GM21367 (cell line): ENCODE measurements around the gene SPINK2.

Source experiments
- ATAC-seq: cut with Tn5 transposase; IDR thresholded peaks from one replicate; pipeline ENCODE4 v1.9.1; 2021; ENCODE audit not compliant: unreplicated experiment

SPINK2 gene, protein sequence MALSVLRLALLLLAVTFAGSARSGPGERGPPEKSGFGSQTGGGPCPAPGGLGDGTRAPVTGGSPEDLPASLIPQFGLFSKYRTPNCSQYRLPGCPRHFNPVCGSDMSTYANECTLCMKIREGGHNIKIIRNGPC

DNA sequence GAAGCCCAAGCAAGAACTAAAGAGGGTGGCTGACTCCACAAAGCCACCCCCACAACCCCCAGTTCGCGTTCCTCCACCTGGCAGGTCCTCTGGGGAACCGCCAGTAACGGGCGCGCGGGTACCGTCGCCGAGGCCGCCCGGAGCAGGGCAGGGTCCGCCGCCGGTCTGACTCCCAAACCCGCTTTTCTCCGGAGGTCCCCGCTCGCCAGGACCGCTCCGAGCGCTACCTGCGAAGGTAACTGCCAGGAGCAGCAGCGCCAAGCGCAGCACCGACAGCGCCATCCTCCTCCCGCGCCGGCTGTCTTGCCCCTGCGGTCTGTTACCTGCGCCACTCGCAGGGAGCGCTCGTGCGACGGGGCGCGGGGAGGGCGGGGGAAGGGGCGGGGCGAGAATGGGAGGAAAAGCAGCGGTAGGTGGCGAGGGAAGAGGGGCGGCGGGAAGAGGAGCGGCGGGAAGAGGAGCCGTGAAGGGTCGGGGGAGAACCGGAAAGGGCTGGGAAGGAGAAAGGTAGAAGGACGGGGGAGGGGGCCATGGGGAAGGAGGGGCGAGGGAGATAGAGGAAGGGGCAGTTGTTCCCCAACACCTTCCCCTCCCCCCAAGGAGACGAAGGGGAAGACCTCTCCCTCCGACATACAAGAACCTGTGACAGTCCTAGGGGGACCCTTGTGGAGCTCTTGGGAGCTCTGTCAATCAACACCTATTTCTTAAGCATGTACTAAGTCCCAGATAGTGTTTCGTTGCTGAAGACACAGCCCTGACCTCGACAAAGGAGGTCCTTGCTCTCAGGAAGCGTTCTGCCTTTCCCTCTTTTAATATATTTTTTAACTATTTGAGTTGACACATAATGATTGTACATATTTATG, at the start of gene SPINK2:
SPINK2 (minus strand) TSS at position 321 of the 863 bp plus-strand sequence; CDS start at position 282, 39 bp downstream.
- ATAC-seq = peak; percentile 32

DNA sequence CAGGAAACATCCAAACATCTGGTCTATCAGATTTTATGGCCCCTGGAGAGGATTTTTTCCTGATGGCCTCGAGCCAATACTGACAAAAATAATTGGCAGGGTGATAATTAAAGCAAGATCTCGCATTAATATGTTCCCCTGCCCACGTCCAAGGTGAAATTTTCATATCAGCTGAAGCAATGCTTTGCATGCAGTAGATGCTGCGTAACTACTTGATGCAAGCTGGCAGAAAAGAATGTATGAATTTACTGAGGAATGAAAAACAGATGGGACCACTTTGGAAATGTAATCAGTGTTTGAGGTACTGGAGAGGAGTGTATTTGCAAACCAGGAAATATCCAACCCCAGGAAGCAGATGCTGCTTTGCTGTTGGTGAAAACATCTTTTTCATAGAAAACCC, 49.4 kb upstream of the SPINK2 start:
- ATAC-seq = no peak

DNA sequence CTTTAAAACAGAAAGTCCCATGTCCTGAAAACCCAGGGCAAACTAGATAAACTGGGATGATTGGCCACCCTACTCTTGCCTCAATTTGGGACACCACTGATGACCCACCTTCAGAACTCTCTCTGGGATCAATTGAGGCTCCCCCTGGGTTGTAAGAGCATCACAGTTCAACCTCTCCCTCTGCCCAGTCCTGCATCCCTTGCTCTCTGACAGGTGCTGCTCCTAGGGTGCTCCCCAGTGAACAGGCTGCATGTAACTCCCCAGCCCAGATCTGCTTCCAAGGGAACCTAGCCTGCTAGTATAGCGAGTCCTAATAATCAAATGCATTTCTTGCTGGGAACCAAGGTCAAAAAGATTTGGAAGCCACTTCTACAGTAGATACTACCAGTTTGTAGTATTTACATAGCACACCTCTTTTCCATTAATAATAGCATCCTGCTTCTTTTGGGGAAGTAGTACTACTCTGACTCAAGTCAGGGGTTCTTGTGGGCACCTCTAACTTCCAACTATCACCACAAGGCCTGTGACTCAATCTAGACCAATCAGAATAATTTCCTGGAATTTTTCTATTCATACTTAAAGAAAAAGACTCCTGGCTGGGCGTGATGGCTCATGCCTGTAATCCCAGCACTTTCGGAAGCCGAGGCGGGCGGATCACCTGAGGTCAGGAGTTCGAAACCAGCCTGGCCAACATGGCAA, 42.1 kb upstream of the SPINK2 start:
- ATAC-seq = peak; percentile 55

DNA sequence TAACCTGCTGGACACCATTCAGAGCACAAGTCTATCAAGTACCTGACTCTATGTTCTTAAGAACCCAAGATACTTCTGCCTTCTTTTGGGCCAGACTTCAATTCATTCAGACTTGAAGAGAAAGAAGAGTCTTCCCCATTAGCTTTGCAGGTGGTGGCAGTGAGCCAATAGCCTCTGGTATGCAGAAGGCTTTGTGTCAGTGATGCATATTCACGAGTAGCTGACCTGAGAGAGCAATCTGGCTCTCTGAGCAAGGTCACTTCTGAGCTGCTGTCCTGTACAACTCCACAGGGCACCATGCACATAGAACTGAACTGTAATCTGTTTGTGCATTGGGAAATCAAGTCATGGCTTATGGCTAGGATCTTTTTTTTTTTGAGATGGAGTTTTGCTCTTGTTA, 39.9 kb upstream of the SPINK2 start:
- no peak for ATAC-seq

DNA sequence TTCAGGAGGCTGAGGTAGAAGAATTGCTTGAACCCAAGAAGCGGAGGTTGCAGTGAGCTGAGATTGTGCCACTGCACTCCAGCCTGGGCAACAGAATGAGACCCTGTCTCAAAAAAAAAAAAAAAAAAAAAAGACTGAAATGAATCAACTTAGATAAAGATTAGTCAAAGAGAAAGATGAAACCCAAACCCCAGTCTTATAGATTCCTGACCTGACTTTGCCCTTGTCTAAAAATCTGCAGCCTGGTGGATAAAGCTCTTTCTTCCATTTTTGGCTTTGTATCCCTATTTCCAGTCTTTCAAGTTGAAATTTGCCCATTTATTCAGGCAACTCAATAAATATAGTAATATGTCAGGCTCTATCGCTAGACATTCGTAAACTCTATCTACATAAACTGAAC, 39.3 kb upstream of the SPINK2 start:
- no peak for ATAC-seq

DNA sequence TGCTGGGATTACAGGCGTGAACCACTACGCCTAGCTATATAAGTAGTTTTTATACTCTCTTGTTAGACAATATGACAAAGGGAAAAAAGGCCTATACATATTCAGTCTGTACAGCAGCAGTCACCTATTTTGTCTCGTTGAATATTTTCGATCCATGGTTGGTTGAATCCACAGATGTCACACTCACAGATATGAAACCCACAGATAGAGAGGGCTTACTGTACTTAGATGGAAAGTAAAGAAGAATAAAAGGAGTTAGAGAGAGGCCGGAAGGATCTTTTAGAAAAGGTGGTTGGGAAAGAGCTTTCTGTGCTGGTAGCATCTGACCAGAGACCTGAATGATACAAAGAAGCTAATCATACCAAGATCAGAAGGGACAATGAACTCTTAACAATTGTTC, 38.3 kb upstream of the SPINK2 start:
- ATAC-seq = no peak

DNA sequence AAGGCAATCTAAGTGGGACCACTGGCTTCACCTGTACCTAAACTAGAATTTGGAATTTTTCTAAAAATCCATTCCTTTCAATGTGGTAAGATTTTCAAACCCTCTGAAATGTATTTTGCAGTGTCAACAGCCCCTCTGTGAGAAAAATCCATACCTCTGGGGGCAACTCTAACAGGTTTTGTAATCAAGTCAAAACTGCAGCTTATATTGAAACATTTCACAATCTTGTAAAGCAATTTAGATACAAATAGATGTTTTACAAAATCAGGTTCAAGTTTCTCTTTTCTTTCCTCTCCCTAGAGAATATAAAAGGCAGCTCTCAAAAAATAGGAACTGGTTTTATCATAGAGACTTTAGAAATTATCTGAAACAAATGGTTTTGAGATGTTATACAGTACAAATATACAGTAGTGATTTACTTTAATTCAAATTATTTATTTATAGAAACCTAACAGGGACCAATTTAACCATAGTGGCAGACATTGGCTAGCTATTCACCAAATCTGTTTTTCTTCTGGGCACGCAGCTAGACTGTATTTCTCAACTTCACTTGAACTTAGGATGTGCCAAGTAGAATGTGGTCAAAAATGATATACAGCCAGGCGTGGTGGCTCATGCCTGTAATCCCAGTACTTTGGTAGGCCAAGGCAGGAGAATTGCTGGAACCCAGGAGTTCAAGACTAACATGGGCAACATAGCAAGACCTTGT, 36.3 kb upstream of the SPINK2 start:
- no peak for ATAC-seq

DNA sequence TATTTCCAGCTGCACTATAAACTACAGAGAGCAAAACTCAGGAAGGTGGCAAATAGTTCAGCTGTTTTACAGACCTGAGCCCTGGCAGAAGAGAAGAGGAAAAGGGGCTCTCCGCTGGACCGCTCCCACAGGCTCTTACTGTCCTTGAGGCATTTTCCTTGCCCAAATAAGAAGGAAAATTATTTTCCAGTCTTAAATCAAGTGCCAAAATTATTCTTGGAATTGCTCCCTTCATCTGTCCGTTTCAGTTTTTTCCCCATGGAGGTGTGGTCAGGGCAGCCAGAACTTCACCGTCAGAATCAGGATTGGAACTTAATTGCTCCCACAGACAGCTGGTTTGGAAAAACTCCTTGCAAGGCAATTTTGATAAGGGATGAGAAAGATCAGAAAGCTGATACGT, 35.2 kb upstream of the SPINK2 start:
- no peak for ATAC-seq

DNA sequence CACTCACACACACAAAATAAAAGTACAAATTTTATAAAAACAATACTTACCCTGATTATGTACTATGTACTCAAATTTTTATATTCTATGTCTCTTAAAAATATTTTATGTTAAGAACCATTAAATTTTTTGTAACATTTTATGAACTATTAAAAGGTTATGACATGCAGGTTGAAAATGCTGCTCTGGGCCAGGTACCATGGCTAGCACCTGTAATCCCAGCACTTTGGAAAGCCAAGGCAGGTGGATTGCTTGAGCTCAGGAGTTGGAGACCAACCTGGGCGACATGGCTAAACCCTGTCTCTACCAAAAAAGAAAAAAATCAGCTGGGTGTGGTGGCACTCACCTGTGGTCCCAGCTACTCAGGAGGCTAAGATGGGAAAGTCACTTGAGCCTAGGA, 29.4 kb upstream of the SPINK2 start:
- ATAC-seq = no peak

DNA sequence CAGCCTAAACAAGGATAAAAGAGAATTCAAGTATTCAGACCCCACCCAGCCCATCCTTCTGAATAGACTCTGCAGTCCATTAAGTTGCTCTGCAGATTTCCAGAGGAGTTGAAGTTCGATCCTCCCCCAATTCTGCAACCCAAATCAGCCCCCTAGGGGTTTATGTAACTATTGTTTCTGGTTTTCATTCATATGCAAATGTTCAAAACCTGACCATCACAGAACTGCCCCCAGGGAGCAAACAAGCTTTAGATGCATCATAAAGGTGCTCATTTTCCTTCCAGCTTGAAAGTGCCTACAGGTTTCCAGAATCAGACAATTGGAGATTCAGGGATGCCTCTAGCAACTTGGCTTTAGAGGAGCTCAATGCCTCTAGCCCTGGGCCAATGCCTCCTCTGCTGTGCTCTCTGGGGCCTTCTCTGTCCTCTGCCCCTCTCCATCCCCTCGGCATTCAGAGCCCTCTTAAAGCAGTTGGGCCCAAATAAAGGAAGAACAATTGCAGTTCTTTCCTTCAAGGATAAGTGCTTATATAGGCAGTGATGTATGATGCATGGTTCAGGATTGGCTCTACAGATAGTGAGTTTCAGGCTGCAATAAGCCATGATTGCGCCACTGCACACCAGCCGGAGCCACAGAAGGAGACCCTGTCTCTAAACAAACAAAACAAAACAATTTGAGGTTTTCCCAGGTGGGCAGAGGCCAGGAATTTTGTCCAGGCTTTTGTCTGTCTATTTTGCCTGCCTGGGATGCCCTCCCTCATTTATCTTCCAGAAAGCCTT, 23.5 kb upstream of the SPINK2 start:
- ATAC-seq = no peak

DNA sequence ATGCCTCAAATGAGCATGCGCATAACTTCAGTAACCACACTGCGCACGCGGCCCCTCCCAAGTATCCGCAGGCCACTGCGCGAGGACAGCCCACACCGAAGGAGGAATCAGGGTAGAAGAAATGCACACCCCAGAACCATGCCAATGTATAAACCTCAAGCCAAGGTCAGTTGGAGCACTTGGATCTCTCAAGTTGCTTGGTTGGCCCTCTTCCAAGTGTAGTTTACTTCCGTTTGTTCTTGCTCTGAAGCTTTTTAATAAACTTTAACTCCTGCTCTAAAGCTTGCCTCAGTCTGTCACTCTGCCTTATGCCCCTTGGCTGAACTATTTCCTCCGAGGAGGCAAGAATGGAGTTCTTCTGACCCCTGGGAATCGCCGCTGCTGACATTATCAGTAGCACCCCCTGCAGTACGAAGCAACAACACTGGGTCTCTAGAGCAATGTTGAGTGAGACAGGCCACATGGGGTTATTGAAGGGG, 22.0 kb upstream of the SPINK2 start:
- no peak for ATAC-seq

DNA sequence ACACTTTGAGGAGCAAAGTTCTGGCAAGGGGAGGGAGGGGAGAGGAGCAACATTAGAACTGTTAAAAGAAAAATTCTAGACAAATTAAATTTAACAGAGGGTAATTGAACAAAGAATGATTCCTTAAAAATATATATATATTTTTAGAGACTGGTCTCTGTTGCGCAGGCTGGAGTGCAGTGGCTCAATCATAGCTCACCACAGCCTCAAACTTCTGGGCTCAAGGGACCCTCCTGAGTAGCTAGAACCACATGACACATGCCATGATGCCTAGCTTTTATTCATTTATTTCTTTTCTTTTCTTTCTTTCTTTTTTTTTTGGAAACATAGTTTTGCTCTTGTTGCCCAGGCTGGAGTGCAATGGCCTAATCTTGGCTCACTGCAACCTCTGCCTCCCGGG, 19.1 kb upstream of the SPINK2 start:
- ATAC-seq = no peak

DNA sequence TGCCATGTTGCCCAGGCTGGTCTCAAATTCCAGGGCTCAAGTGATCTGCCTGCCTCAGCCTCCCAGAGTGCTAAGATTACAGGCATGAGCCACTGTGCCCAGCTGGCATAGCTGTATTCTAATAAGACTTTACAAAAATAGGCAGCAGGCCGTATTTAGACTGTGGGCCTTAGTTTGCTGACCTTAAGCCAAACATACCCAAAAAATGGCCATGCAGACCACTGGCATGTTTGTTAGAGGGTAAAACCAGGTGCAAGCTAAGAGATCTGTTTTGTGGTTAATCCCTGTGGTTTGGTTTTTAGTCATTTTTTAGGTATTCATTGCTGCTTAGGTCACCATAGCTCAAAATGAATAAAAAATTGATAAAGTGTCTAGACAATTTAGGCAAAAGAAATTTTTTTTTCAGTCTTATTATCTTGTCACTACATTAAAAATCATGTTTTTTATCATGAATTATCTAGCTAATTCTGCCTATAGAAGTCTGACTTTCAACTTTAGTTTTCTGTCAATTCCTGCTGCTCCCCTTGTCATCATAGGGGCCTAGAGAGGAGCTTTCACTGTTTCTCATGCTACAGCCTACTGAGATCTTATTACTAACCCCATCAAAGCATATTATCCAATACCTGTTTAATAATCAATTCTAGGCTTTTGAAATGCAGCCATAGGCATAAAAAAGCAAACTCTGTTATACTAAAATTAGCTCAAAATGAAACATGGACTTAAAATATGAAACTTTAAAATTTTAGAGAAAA, 7.5 kb upstream of the SPINK2 start:
- no peak for ATAC-seq

DNA sequence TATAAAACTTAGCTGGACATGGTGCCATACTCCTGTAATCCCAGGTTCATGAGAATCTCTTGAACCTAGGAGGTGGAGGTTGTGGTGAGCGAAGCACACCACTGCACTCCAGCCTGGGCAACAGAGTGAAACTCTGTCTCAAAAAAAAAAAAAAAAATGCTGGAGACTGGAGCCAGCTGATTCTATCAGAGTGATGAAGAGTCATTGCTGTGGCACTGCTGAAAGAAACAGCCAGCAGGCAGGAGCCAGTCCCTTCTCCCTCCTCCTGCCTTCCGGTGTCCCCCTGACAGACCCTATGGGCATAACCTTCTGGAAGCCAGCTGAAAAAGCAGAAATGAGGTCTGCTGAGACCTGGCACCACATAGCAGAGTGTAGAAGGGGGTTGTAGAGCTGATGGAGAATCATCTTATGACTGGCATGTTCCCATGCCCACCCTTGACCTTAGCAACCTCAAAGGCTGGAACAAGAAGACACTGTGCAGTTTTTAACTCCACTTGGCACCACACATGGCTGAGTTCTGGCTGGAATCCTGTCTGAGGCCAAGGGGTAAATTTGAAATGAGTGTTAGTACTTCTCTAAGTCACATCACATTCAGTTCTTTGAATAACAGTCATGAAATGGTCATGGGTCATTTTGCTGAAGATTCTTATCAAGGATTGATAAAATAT, 2.6 kb upstream of the SPINK2 start:
- ATAC-seq = no peak

DNA sequence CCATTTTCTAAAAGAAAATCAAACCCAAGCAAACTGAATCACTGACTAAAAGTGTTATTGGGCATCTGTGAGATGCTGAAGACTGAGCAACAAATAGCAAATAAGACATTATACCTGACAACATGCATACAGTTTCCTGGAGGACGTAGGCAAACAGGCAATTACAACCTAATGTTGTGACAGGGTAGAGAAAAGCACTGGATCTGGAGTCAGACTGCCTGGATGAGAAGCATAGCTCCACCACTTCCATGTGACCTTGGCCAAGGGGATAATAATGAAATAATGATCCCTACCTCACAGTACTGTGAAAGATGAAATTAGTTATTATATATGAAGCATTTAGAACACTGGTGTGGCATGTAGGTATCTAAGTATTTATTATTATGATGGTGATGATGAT, 2.7 kb downstream of the SPINK2 start:
- no peak for ATAC-seq

DNA sequence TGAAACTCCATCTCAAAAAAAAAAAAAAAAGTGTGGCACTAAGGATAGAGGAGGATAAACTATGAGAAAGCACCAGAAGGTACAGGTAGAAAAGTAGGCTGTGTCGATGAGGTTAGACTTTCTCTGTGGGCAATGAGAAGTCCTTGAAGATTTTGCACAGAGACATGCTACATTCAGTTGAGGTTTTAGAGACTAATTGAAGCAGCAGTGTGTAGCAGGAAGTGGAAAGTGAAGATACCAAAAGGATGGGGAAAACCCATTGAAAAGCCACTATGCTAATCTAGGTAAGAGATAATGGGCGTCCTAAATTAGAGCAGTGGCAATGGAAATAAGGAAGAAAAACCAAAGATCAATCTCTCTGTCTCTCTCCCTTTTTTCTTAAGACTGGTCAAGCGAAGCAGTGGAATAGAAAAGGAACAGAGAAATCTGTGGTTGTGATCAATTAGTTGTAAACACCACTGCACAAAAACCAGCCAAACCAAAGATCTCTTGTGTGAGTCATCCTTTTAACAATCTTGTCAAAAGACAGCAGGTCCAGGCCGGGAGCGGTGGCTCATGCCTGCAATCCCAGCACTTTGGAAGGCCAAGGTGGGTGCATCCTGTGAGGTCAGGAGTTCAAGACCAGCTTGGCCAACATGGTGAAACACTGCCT, 3.5 kb downstream of the SPINK2 start:
- peak; percentile 92 for ATAC-seq

DNA sequence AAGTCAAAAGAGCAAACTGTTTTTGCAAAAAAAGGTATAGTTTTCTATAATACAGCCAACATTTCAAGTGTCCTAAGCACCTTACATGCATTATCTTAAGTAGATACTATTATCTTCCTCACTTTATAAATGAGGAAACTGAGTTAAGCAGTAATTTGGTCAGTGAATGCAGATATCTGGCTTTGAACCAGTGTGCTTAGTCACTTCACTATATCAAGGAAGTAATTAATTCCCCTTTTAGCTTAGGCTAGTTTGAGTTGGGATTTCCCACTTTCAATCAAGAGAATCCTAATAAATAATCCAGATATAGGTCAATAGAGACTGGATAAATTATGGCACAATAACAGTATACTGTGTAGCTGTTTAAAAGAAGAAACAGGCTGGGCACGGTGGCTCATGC, 14.8 kb downstream of the SPINK2 start:
- no peak for ATAC-seq

DNA sequence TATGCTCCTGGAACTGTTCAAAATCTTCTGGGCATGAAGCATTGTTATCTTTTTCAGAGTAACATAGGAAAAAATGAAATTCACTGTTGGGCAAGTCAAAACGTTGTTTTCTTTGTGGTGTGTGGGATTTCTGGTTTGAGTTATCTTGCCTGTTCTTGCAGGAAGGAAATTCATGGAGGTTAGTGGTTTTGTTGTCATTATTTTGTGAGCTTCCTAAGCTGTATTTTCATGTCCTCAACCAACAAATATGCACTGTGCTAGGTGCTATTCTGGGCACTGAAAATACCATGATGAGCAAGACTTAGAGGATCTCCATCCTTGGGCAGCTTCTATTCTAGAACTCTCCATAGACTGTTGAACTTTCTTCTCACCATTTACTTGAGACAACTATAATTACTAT, 16.9 kb downstream of the SPINK2 start:
- ATAC-seq = no peak

DNA sequence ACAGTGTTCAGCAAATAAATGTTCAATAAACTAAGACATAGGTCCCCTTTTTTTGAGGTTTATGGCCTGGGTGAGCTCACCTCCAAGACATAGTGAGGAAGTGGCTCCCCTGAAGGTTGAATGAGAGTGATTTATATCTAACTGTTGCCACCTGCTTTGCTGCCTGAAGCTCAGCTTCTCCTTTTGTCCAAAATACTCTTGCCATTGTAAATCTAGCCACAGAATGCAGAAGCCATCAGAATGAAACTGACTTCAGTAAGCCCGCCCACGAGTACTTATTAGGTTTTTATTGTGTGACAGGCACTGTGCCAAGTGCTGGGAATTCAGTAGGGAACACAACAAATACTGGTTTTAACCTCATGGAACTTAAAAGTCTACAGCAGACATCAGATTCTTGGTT, 18.0 kb downstream of the SPINK2 start:
- no peak for ATAC-seq
